Measurements from ENCODE around the gene JARID2.
A peak's percentile ranks its signal among the peaks of the same experiment; 100 is the strongest.

Gene JARID2

DNA sequence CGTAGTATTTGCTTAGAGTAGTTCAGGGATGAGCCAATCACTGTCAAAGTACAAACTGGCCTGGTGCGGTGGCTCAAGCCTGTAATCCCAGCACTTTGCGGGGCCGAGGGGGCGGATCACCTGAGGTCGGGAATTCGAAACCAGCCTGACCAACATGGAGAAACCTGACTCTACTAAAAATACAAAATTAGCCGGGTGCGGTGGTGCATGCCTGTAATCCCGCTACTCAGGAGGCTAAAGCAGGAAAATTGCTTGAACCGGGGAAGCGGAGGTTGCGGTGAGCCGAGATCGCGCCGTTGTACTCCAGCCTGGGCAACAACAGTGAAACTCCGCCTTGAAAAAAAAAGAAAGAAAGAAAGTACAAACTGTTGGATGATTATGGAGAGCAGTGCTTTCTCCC lies 27.5 kb upstream of the JARID2 start:
- no peak for TF ChIP-seq IKZF3 (tag by site-specific recombination; IDR thresholded peaks at IDR 0.05)
- TF ChIP-seq ZNF214 (tag by site-specific recombination; IDR thresholded peaks at IDR 0.05; ENCODE audit: borderline replicate concordance): no peak
- TF ChIP-seq, protein P1, sequence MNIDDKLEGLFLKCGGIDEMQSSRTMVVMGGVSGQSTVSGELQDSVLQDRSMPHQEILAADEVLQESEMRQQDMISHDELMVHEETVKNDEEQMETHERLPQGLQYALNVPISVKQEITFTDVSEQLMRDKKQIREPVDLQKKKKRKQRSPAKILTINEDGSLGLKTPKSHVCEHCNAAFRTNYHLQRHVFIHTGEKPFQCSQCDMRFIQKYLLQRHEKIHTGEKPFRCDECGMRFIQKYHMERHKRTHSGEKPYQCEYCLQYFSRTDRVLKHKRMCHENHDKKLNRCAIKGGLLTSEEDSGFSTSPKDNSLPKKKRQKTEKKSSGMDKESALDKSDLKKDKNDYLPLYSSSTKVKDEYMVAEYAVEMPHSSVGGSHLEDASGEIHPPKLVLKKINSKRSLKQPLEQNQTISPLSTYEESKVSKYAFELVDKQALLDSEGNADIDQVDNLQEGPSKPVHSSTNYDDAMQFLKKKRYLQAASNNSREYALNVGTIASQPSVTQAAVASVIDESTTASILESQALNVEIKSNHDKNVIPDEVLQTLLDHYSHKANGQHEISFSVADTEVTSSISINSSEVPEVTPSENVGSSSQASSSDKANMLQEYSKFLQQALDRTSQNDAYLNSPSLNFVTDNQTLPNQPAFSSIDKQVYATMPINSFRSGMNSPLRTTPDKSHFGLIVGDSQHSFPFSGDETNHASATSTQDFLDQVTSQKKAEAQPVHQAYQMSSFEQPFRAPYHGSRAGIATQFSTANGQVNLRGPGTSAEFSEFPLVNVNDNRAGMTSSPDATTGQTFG (tag by site-specific recombination; IDR thresholded peaks at IDR 0.05; ENCODE audit: borderline replicate concordance): no peak
- TF ChIP-seq GLI4 (tag by site-specific recombination; IDR thresholded peaks at IDR 0.05): no peak
- TF ChIP-seq, protein P2, sequence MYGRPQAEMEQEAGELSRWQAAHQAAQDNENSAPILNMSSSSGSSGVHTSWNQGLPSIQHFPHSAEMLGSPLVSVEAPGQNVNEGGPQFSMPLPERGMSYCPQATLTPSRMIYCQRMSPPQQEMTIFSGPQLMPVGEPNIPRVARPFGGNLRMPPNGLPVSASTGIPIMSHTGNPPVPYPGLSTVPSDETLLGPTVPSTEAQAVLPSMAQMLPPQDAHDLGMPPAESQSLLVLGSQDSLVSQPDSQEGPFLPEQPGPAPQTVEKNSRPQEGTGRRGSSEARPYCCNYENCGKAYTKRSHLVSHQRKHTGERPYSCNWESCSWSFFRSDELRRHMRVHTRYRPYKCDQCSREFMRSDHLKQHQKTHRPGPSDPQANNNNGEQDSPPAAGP (tag by site-specific recombination; IDR thresholded peaks at IDR 0.05): no peak
- no peak for TF ChIP-seq HOXC10 (CRISPR knock-in tag; IDR thresholded peaks at IDR 0.05)
- TF ChIP-seq ZNF174 (tag by site-specific recombination; IDR thresholded peaks at IDR 0.05): no peak
- no peak for TF ChIP-seq OVOL3 (tag by site-specific recombination; IDR thresholded peaks at IDR 0.05)
- no peak for TF ChIP-seq KLF16 (tag by site-specific recombination; IDR thresholded peaks at IDR 0.05)
- TF ChIP-seq, protein P3, sequence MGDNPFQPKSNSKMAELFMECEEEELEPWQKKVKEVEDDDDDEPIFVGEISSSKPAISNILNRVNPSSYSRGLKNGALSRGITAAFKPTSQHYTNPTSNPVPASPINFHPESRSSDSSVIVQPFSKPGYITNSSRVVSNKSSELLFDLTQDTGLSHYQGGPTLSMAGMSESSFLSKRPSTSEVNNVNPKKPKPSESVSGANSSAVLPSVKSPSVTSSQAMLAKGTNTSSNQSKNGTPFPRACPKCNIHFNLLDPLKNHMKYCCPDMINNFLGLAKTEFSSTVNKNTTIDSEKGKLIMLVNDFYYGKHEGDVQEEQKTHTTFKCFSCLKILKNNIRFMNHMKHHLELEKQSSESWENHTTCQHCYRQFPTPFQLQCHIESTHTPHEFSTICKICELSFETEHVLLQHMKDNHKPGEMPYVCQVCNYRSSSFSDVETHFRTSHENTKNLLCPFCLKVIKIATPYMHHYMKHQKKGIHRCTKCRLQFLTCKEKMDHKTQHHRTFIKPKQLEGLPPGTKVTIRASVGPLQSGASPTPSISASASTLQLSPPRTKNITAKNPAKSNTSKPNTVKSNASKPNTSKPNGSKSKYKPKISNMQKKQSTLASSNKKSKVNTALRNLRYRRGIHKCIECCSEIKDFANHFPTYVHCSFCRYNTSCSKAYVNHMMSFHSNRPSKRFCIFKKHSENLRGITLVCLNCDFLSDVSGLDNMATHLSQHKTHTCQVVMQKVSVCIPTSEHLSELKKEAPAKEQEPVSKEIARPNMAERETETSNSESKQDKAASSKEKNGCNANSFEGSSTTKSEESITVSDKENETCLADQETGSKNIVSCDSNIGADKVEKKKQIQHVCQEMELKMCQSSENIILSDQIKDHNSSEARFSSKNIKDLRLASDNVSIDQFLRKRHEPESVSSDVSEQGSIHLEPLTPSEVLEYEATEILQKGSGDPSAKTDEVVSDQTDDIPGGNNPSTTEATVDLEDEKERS (tag by site-specific recombination; IDR thresholded peaks at IDR 0.05): no peak
- no peak for TF ChIP-seq ZNF843 (tag by site-specific recombination; IDR thresholded peaks at IDR 0.05)
- TF ChIP-seq ZNF184 (tag by site-specific recombination; IDR thresholded peaks at IDR 0.05): no peak
- no peak overlapping the region for H3K4me3 ChIP-seq (ENCODE audit: low read depth, low read length)
- CTCF ChIA-PET: no interaction called here
- no peaks in the 10 kb centered on the region for H3K36me3 ChIP-seq (ENCODE audit: control insufficient read depth in 2 of 2, insufficient read depth in 1 of 2, low read length in 2 of 2)
- POLR2A ChIA-PET: no interaction called here
- H3K4me1 ChIP-seq (ENCODE audit: control insufficient read depth, insufficient read depth, low read length): peaks cover 3% of the 10 kb centered on the region; the same call in 1 of the 2 replicates
- H3K27ac ChIP-seq (ENCODE audit: extremely low read depth, low read depth, low read length): no peak overlapping the region
- H3K9me3 ChIP-seq (ENCODE audit: control insufficient read depth, insufficient read depth, low read depth, low read length): no peaks in the 10 kb centered on the region

- no peaks in the 10 kb centered on the region for H3K9me3 ChIP-seq (ENCODE audit: control insufficient read depth, insufficient read depth, low read depth, low read length)
- H3K4me1 ChIP-seq (ENCODE audit: control insufficient read depth, insufficient read depth, low read length): peaks cover 3% of the 10 kb centered on the region; the same call in 1 of the 2 replicates
- no peak overlapping the region for H3K4me3 ChIP-seq (ENCODE audit: low read depth, low read length)
- no peaks in the 10 kb centered on the region for H3K36me3 ChIP-seq (ENCODE audit: control insufficient read depth in 2 of 2, insufficient read depth in 1 of 2, low read length in 2 of 2)
- H3K27ac ChIP-seq (ENCODE audit: extremely low read depth, low read depth, low read length): no peak overlapping the region
- CTCF ChIA-PET: no interaction called here
- POLR2A ChIA-PET: interaction anchor here (0.7 kb wide), 1 partner anchor 17 kb away, joined by 3 read pairs; no protein-coding TSS in a partner anchor
- TF ChIP-seq ZNF121 (tag by site-specific recombination; IDR thresholded peaks at IDR 0.05) (0 out of 2 replicates have a peak, but pooled peaks have one; percentile 39), SP2 (tag by site-specific recombination; IDR thresholded peaks at IDR 0.05) (no peak)
Observed at GRCh38 chr6:15220062-15220461, 25.8 kb upstream of the JARID2 start.

DNA sequence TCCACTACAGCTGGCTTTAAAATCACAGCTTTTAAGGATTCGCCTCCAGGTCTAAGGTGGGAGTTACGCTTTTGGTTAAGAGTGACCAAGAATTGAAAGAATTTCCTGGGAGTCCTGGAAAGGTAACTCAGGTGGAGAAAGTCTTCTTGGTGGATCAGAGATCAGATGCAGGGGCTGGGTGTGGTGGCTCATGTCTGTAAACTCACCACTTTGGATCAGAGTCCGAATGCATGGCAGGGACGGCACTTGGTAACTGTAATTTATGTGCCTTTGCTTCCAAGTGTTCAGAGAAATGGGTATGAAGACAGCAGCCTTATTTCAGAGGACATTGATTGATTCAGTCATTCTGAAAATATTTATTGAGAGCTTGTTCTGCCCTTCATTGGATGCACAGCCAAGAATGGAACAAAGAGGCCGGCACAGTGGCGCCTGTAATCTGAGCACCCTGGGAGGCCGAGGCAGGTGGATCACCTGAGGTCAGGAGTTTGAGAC lies 18.0 kb upstream of the JARID2 start:
- CTCF ChIA-PET: interaction anchor here (0.6 kb wide), 1 partner anchor 16 kb away, joined by 4 read pairs; no protein-coding TSS in a partner anchor
- Histone ChIP-seq H3K27ac (ENCODE audit: extremely low read depth, low read depth, low read length) (no peak overlapping the region), H3K4me3 (ENCODE audit: low read depth, low read length) (no peak overlapping the region), H3K36me3 (ENCODE audit: control insufficient read depth in 2 of 2, insufficient read depth in 1 of 2, low read length in 2 of 2) (no peaks in the 10 kb centered on the region), H3K4me1 (ENCODE audit: control insufficient read depth, insufficient read depth, low read length) (no peaks in the 10 kb centered on the region), H3K9me3 (ENCODE audit: control insufficient read depth, insufficient read depth, low read depth, low read length) (no peaks in the 10 kb centered on the region)
- TF ChIP-seq ZXDB (tag by site-specific recombination; IDR thresholded peaks at IDR 0.05) (no peak), ZFP69B (tag by site-specific recombination; IDR thresholded peaks at IDR 0.05) (no peak), ZNF580 (tag by site-specific recombination; IDR thresholded peaks at IDR 0.05) (no peak), ZNF623 (tag by site-specific recombination; IDR thresholded peaks at IDR 0.05) (no peak), OSR2 (tag by site-specific recombination; IDR thresholded peaks at IDR 0.05) (no peak), ZNF544 (tag by site-specific recombination; IDR thresholded peaks at IDR 0.05) (no peak), ZNF362 (tag by site-specific recombination; IDR thresholded peaks at IDR 0.05) (no peak), HIC1 (tag by site-specific recombination; IDR thresholded peaks at IDR 0.05) (no peak), ZNF19 (tag by site-specific recombination; IDR thresholded peaks at IDR 0.05; ENCODE audit: low read depth) (no peak)
- POLR2A ChIA-PET: no interaction called here
